ENCODE data around the gene MAML2. TPM values are rescaled to one million over a fixed set of nuclear protein-coding genes. Genes with fewer than 3 reads are reported as not detected.

Gene MAML2
- total RNA-seq, 3 donors from 2014 or later = 45.6 to 82.8 (median 68.2) TPM

DNA sequence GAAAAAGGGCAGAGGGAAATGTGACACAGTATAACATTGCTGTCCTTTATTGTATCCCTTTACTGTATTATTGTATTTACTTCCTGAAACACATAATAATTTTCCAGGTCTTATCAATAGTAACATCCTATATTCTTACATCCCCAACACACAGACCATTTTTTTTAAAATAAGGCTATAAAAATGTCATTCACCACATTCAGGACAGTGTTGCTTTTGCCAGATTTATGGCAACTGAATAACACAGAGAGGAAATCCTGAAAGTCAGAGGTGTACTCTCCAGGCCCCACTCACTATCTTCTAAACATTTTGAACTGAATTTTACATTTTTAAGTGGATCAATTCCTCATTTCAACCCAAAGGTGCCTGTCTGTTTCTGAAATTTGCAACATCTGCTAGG lies 314.2 kb downstream of the MAML2 start:
- intact Hi-C loops (cut with DNase I; ENCODE audit: low total_unique reads) = no loop called here
- H3K27ac ChIP-seq = no peak overlapping the region
- TF ChIP-seq POLR2A (IDR thresholded peaks at IDR 0.05) (no peak), POLR2AphosphoS5 (IDR thresholded peaks at IDR 0.05) (no peak)
- TF ChIP-seq, protein P1, sequence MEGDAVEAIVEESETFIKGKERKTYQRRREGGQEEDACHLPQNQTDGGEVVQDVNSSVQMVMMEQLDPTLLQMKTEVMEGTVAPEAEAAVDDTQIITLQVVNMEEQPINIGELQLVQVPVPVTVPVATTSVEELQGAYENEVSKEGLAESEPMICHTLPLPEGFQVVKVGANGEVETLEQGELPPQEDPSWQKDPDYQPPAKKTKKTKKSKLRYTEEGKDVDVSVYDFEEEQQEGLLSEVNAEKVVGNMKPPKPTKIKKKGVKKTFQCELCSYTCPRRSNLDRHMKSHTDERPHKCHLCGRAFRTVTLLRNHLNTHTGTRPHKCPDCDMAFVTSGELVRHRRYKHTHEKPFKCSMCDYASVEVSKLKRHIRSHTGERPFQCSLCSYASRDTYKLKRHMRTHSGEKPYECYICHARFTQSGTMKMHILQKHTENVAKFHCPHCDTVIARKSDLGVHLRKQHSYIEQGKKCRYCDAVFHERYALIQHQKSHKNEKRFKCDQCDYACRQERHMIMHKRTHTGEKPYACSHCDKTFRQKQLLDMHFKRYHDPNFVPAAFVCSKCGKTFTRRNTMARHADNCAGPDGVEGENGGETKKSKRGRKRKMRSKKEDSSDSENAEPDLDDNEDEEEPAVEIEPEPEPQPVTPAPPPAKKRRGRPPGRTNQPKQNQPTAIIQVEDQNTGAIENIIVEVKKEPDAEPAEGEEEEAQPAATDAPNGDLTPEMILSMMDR (IDR thresholded peaks at IDR 0.05) = no peak

DNA sequence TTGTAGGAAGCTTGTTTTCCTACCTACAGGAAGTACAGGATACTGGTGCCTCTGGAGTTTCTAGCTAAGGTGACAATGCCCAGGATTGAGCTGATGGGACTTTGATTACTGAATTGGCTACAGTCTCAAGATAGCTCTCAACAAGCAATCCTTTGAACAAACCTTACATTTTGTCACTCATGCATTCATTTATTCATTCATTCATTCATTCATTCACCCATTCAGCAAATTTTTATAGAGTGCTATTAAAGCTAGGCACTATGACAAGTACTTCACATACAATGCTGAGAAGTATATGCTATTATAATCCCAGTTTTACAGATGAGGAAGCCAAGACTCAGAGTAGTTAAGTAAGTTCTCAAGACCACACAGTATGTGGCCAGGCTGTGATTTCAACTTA lies 316.0 kb downstream of the MAML2 start:
- Histone ChIP-seq H3K27ac (no peak overlapping the region), H3K4me3 (no peak overlapping the region), H3K4me1 (no peaks in the 10 kb centered on the region), H3K27me3 (no peaks in the 10 kb centered on the region), H3K9me3 (no peaks in the 10 kb centered on the region), H3K36me3 (no peaks in the 10 kb centered on the region)
- intact Hi-C loops (cut with DNase I; ENCODE audit: low total_unique reads) = no loop called here
- TF ChIP-seq, protein P1 (IDR thresholded peaks at IDR 0.05) = no peak
- TF ChIP-seq POLR2AphosphoS5 (IDR thresholded peaks at IDR 0.05) (no peak), POLR2A (IDR thresholded peaks at IDR 0.05) (no peak)
- DNase-seq (ENCODE audit: low spot score in 2 of 2) = no peak

More for the DNA sequence above, 314.2 kb downstream of the MAML2 start:
- H3K4me1 ChIP-seq = peaks cover 0 to 5% of the 10 kb centered on the region in 2 donors
- no peak for DNase-seq (ENCODE audit: low spot score in 2 of 2)
- no peak overlapping the region for H3K4me3 ChIP-seq
- no peaks in the 10 kb centered on the region for H3K36me3 ChIP-seq
- no peaks in the 10 kb centered on the region for H3K27me3 ChIP-seq
- H3K9me3 ChIP-seq = no peaks in the 10 kb centered on the region

DNA sequence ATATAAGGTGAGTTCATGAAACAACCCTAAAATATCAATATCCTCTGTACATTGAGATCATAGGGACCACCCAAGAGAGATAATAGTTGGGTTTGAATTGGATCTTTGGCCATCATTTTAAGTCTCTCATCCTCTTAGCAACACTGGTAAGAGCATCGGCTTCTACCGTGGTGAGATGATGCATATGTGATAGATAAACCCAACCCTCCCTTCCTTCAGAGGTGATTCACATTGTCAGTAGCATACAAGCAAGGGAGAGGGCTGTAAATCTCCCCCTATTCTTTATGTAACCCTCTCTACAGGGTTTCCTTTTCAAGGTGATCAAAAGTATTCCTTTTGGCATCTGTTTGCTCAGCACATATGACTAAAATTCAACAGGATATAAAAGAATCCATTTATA lies 316.7 kb downstream of the MAML2 start:
- no peak for TF ChIP-seq POLR2A (IDR thresholded peaks at IDR 0.05)
- no peak for TF ChIP-seq POLR2AphosphoS5 (IDR thresholded peaks at IDR 0.05)
- TF ChIP-seq, protein P1 (IDR thresholded peaks at IDR 0.05) = no peak
- Histone ChIP-seq H3K9me3 (no peaks in the 10 kb centered on the region), H3K4me1 (no peaks in the 10 kb centered on the region), H3K36me3 (no peaks in the 10 kb centered on the region), H3K27me3 (no peaks in the 10 kb centered on the region), H3K27ac (no peak overlapping the region), H3K4me3 (no peak overlapping the region)
- no peak for DNase-seq (ENCODE audit: low spot score in 2 of 2)
- intact Hi-C loops (cut with DNase I; ENCODE audit: low total_unique reads) = no loop called here

DNA sequence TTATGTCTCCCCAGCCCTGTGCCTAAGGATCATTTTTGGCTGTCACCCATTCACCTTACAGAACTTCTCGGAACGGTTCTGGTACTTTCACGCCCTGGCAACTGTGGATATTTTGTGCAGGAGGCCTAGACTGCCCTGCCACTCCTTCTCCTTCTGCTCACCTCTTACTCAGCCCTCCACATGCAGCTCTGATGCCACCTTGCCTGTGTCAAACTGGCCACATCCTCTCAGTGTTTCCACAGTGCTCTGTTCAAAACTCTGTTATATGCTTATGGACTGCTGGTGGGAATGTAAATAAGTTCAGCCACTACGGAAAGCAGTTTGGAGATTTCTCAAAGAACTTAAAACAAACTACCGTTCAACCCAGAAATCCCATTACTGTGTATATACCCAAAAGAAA lies 318.3 kb downstream of the MAML2 start:
- no peaks in the 10 kb centered on the region for H3K36me3 ChIP-seq
- H3K27me3 ChIP-seq = no peaks in the 10 kb centered on the region
- no peak for TF ChIP-seq POLR2AphosphoS5 (IDR thresholded peaks at IDR 0.05)
- TF ChIP-seq, protein P1 (IDR thresholded peaks at IDR 0.05) = no peak
- no peaks in the 10 kb centered on the region for H3K4me1 ChIP-seq
- H3K4me3 ChIP-seq = no peak overlapping the region
- no peak overlapping the region for H3K27ac ChIP-seq
- intact Hi-C loops (cut with DNase I; ENCODE audit: low total_unique reads) = no loop called here
- no peaks in the 10 kb centered on the region for H3K9me3 ChIP-seq
- no peak for DNase-seq (ENCODE audit: low spot score in 2 of 2)

DNA sequence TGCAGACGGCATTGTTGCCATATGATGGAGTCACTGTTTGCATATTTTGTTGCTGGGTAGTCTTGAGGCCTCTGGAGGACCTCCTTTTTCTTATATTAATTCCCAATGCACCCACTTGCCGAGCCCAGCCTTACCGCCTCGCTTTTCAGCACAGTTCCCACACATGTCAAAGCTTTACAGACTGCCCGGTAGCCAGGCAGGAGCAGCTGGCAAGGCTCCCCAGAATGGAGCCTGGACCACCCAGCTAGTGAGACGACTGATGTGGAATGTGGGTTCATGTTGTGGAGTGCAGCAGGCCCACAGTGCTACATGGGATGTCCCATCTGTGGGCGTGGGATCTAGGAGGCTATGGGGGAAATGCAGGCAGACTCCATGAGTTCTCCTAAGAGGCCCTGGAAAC lies 319.7 kb downstream of the MAML2 start:
- Histone ChIP-seq H3K4me3 (no peak overlapping the region), H3K27ac (no peak overlapping the region)

More for the DNA sequence above, 319.7 kb downstream of the MAML2 start:
- intact Hi-C loops (cut with DNase I; ENCODE audit: low total_unique reads) = no loop called here
- no peak for DNase-seq (ENCODE audit: low spot score in 2 of 2)
- Histone ChIP-seq H3K9me3 (no peaks in the 10 kb centered on the region), H3K36me3 (no peaks in the 10 kb centered on the region), H3K27me3 (no peaks in the 10 kb centered on the region), H3K4me1 (no peaks in the 10 kb centered on the region)
- TF ChIP-seq POLR2A (IDR thresholded peaks at IDR 0.05) (no peak), POLR2AphosphoS5 (IDR thresholded peaks at IDR 0.05) (no peak)
- TF ChIP-seq, protein P1 (IDR thresholded peaks at IDR 0.05) = no peak
